GM23338 (cell line): ENCODE results near the gene AHDC1. TPM values are rescaled to one million over a fixed set of nuclear protein-coding genes. Genes with fewer than 3 reads are reported as not detected.

ENCODE experiments used
- CREB1 ChIP-seq: fragments of 250-450 bp; sonication (Bioruptor Pico); IDR thresholded peaks from 2 replicates; pipeline ENCODE4 v1.5.0; 2020; ENCODE audit warnings: low read depth, mild to moderate bottlenecking, moderate library complexity
- CTCF ChIP-seq, 2 experiments: fragments of 200-600 bp in 1 of 2; sonication (generic) in 1 of 2; conservative IDR thresholded peaks; 2 replicates each; pipeline versions ENCODE4 v1.5.1 to v1.6.1; 2016 to 2017; ENCODE audit warnings: antibody characterized with exemption in 2 of 2, low read depth in 2 of 2, mild to moderate bottlenecking in 2 of 2, moderate library complexity in 1 of 2
- EZH2 ChIP-seq: fragments of 200-600 bp; sonication (generic); IDR thresholded peaks from one replicate; pipeline ENCODE4 v1.8.0; 2017; ENCODE audit warnings: antibody characterized with exemption, mild to moderate bottlenecking, low read depth; ENCODE audit not compliant: unreplicated experiment
- EZH2phosphoT487 ChIP-seq: fragments of 200-600 bp; sonication (generic); IDR thresholded peaks from one replicate; pipeline ENCODE4 v1.8.1; 2018; ENCODE audit warnings: antibody characterized with exemption; ENCODE audit not compliant: unreplicated experiment
- JUNB ChIP-seq: IDR thresholded peaks from one replicate; pipeline ENCODE4 v1.6.1; 2016; ENCODE audit warnings: antibody characterized with exemption; ENCODE audit not compliant: unreplicated experiment
- NANOG ChIP-seq: IDR thresholded peaks from 2 replicates; pipeline ENCODE4 v1.6.1; 2016; ENCODE audit warnings: antibody characterized with exemption, borderline replicate concordance
- STAT1 ChIP-seq: IDR thresholded peaks from one replicate; pipeline ENCODE4 v1.6.1; 2016; ENCODE audit warnings: antibody characterized with exemption; ENCODE audit not compliant: unreplicated experiment
- ZNF114 ChIP-seq: fragments of 250-450 bp; sonication (Bioruptor Pico); IDR thresholded peaks from 2 replicates; pipeline ENCODE4 v1.5.0; 2020; ENCODE audit warnings: mild to moderate bottlenecking, moderate library complexity
- ZNF331 ChIP-seq: fragments of 250-450 bp; sonication (Bioruptor Pico); IDR thresholded peaks from 2 replicates; pipeline ENCODE4 v1.5.0; 2020; ENCODE audit warnings: low read depth, mild to moderate bottlenecking, moderate library complexity
- ZNF462 ChIP-seq: fragments of 250-450 bp; sonication (Bioruptor Pico); IDR thresholded peaks from 2 replicates; pipeline ENCODE4 v1.5.0; 2020; ENCODE audit warnings: mild to moderate bottlenecking, moderate library complexity
- polyA plus RNA-seq: library from polyadenylated mRNA; unstranded; fragments of >200 nt; fragmentation: Nextera tagmentation; extraction: Ambion mirVana; gene quantifications from 2 replicates; pipeline ENCODE4 v1.2.1, GENCODE V29; 2016
- total RNA-seq: library from RNA; depleted of rRNA; stranded (reverse); fragments of >200 nt; shearing (Covaris generic); gene quantifications from 2 replicates; pipeline ENCODE4 v1.2.3, GENCODE V29; 2014

The AHDC1 gene
- total and polyA plus RNA-seq, 2 experiments from 2014 or later: 8.3 to 22.2 TPM

- TF ChIP-seq ZNF462 (CRISPR knock-in tag): no peak
- no peak for TF ChIP-seq ZNF114 (CRISPR knock-in tag)
- no peak for TF ChIP-seq ZNF331 (CRISPR knock-in tag)
- TF ChIP-seq CTCF (conservative IDR thresholded peaks at IDR 0.05; ENCODE audit: low read depth in 2 of 2): no peak
- no peak for TF ChIP-seq JUNB
- TF ChIP-seq EZH2: no peak
- TF ChIP-seq EZH2phosphoT487: no peak
- no peak for TF ChIP-seq CREB1 (CRISPR knock-in tag)
- TF ChIP-seq NANOG: no peak
- TF ChIP-seq STAT1: no peak
Observed at GRCh38 chr1:27583479-27583878, 20.5 kb downstream of the AHDC1 start (continued).
